ENCODE results near the gene MICU1. TPM values are rescaled to one million over a fixed set of nuclear protein-coding genes. Genes with fewer than 3 reads are reported as not detected.

Gene MICU1
- total RNA-seq, 1 donor from 2014 or later: 37.2 TPM

DNA sequence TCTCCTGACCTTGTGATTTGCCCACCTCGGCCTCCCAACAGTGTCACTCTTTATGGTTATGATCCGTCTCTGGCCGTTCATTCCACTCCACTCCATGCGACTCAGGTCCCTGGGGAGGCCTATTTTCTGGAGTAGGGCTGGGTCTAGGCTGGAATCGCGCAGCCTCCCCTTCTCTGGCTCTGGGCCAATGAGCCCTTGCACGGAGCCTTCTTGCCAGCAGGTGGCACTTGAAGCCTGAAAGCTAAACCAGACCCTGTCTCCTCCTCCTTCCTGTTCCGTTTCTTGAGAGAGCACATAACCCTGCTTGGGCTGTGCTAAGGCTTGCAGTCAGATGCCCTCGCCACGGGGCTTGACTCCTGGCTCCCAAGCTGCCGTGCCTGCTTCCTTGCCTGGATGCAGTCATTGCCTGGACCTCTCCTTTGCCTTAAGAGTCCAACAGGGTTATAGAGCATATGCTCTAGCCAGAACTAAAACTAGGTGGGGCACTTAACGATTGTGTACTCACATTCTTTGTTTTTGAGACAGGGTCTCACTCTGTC lies 261.6 kb downstream of the MICU1 start:
- Histone ChIP-seq H3K4me3 (ENCODE audit: low read depth, low read length) (no peak overlapping the region), H3K27me3 (ENCODE audit: control insufficient read depth, insufficient read depth, low read length) (no peaks in the 10 kb centered on the region), H3K36me3 (ENCODE audit: control insufficient read depth, insufficient read depth, low read length) (no peaks in the 10 kb centered on the region)
- DNase-seq (ENCODE audit: low read depth): peak; percentile 72
- TF ChIP-seq, protein P1, sequence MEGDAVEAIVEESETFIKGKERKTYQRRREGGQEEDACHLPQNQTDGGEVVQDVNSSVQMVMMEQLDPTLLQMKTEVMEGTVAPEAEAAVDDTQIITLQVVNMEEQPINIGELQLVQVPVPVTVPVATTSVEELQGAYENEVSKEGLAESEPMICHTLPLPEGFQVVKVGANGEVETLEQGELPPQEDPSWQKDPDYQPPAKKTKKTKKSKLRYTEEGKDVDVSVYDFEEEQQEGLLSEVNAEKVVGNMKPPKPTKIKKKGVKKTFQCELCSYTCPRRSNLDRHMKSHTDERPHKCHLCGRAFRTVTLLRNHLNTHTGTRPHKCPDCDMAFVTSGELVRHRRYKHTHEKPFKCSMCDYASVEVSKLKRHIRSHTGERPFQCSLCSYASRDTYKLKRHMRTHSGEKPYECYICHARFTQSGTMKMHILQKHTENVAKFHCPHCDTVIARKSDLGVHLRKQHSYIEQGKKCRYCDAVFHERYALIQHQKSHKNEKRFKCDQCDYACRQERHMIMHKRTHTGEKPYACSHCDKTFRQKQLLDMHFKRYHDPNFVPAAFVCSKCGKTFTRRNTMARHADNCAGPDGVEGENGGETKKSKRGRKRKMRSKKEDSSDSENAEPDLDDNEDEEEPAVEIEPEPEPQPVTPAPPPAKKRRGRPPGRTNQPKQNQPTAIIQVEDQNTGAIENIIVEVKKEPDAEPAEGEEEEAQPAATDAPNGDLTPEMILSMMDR (IDR thresholded peaks at IDR 0.05; ENCODE audit: insufficient read depth, low read length, poor library complexity, severe bottlenecking): peak; percentile 94

DNA sequence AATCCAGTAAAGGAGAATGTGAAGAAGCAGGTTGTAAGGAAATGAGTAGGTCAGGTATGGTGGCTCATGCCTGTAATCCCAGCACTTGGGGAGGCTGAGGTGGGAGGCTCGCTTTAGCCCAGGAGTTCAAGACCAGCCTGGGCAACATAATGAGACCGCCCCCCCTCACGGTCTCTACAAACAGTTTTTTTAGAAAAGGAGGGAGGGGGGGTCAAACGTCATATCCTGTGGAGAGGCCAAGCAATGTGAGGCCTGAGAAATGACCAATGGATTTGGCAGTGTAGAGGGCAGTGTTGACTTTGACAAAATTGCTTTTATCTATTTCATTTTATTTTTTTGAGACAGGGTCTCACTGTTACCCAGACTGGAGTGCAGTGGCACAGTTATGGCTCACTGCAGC lies 268.9 kb downstream of the MICU1 start:
- DNase-seq (ENCODE audit: low read depth): no peak
- TF ChIP-seq, protein P1 (IDR thresholded peaks at IDR 0.05; ENCODE audit: insufficient read depth, low read length, poor library complexity, severe bottlenecking): no peak
- Histone ChIP-seq H3K27me3 (ENCODE audit: control insufficient read depth, insufficient read depth, low read length) (no peaks in the 10 kb centered on the region), H3K36me3 (ENCODE audit: control insufficient read depth, insufficient read depth, low read length) (no peaks in the 10 kb centered on the region), H3K4me3 (ENCODE audit: low read depth, low read length) (no peak overlapping the region)

DNA sequence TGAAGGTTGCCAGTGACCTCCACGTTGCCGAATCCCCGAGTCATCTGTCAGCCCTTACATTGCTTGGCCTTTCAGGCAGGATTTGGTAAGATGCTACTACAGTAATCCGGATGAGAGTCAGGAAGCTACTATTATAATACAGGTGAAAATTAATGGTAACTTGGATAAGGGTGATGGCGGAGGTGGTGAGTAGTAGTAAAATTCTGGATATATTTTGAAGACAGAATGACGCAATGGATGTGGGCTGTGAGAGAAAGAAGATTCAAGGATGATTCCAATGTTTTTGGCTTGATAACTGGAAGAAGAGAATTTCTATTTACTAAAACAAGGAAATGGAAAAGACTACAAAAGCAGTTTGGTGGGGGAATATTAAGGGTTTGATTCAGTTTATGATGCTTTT lies 269.8 kb downstream of the MICU1 start:
- no peaks in the 10 kb centered on the region for H3K27me3 ChIP-seq (ENCODE audit: control insufficient read depth, insufficient read depth, low read length)
- H3K36me3 ChIP-seq (ENCODE audit: control insufficient read depth, insufficient read depth, low read length): no peaks in the 10 kb centered on the region
- TF ChIP-seq, protein P1 (IDR thresholded peaks at IDR 0.05; ENCODE audit: insufficient read depth, low read length, poor library complexity, severe bottlenecking): no peak

DNA sequence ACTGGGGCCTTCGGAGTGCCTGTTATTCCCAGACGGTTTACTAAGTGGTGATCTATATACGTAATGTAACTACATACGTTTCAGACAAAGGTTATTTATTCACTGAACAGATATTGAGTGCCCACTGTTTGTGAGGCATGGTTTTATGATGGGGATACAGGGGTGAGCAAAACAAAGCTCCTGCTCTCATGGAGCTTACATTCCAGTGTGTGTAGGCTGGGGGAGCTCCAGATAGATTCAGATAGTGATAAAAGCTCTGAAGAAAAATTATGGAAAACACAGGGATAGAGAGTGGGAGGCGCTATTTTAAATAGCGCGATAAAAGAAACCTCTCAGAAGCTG lies 270.7 kb downstream of the MICU1 start:
- H3K36me3 ChIP-seq (ENCODE audit: control insufficient read depth, insufficient read depth, low read length): no peaks in the 10 kb centered on the region
- DNase-seq (ENCODE audit: low read depth): no peak
- TF ChIP-seq, protein P1 (IDR thresholded peaks at IDR 0.05; ENCODE audit: insufficient read depth, low read length, poor library complexity, severe bottlenecking): no peak
- peak overlapping the region; percentile 75 for H3K4me3 ChIP-seq (ENCODE audit: low read depth, low read length)
- H3K27me3 ChIP-seq (ENCODE audit: control insufficient read depth, insufficient read depth, low read length): no peaks in the 10 kb centered on the region

More for the DNA sequence above, 269.8 kb downstream of the MICU1 start:
- DNase-seq (ENCODE audit: low read depth): no peak
- H3K4me3 ChIP-seq (ENCODE audit: low read depth, low read length): no peak overlapping the region

DNA sequence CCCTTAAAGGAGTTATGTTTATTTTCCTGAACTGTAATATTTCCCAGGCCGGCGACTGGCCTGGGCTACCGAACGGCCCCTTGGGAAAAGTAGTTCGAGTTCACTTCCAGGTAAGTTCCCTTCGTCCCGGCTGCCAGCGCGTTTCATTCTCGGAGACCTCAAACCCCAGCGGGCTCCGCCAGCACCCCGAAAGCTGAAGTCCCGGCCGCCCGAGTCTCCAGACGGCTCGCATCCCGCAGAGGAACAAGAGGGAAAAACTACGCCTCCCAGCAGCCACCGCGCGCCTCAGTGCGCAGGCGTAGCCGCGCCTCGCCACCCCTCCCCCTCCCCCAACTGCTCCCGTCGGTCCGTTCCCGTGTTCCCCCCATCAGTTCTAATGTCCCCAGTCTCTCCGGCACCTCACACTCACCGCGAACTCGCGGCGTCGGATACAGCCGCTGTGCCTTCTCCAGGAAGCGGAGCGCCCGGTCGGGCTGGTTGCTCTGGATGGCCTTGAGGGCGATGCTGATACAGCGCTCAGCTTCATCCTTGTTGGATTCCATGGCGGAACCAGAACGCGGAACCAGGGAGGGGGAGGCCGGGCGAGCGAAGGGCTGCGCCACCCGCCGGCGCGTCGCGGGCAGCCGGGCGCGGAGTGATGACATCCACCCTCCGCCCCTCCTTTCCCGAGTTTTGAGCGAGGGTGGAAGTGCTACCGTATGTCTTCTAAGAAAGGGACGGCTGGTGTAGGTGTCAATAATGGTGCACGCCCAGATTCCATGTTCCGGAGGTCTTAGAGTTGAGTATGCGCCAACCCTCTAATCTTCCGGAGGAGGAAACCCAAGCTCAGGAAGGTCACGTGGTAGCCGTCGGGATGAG lies 271.3 kb downstream of the MICU1 start, which contains the start of gene DNAJB12:
Gene DNAJB12, minus strand, starts transcription at position 564 of the 858 bp plus-strand sequence. Its CDS starts 22 bp downstream, at position 542.
- TF ChIP-seq, protein P1 (IDR thresholded peaks at IDR 0.05; ENCODE audit: insufficient read depth, low read length, poor library complexity, severe bottlenecking): no peak
- H3K4me3 ChIP-seq (ENCODE audit: low read depth, low read length): peak within 1 kb of the TSS; percentile 75
- H3K27me3 ChIP-seq (ENCODE audit: control insufficient read depth, insufficient read depth, low read length): no peaks in the 10 kb centered on the region
- peak; percentile 85 for DNase-seq (ENCODE audit: low read depth)
- H3K36me3 ChIP-seq (ENCODE audit: control insufficient read depth, insufficient read depth, low read length): no peaks in the 10 kb centered on the region
